ENCODE measurements around the gene SV2B.

Gene SV2B

DNA sequence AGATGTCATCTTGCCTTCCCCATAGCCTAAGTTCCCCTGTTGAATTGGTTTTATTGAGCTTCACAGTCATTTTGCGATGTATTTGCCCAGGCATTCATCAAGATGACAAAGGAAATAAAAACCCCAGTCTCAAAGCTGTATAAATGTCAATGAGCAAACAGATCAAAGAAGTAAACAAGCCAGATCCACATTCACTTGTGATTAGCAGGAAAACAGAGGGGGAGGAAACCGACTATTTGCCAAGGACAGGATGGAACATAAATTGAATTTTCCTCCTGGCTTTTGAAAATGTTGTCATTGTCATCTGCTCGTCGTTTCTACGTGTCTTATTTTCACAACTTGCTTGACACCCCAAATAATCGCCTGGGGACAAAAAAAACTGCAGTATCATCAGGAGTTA, 83.5 kb downstream of the SV2B start:
- TF ChIP-seq, protein P1, sequence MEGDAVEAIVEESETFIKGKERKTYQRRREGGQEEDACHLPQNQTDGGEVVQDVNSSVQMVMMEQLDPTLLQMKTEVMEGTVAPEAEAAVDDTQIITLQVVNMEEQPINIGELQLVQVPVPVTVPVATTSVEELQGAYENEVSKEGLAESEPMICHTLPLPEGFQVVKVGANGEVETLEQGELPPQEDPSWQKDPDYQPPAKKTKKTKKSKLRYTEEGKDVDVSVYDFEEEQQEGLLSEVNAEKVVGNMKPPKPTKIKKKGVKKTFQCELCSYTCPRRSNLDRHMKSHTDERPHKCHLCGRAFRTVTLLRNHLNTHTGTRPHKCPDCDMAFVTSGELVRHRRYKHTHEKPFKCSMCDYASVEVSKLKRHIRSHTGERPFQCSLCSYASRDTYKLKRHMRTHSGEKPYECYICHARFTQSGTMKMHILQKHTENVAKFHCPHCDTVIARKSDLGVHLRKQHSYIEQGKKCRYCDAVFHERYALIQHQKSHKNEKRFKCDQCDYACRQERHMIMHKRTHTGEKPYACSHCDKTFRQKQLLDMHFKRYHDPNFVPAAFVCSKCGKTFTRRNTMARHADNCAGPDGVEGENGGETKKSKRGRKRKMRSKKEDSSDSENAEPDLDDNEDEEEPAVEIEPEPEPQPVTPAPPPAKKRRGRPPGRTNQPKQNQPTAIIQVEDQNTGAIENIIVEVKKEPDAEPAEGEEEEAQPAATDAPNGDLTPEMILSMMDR (IDR thresholded peaks at IDR 0.05): no peak

DNA sequence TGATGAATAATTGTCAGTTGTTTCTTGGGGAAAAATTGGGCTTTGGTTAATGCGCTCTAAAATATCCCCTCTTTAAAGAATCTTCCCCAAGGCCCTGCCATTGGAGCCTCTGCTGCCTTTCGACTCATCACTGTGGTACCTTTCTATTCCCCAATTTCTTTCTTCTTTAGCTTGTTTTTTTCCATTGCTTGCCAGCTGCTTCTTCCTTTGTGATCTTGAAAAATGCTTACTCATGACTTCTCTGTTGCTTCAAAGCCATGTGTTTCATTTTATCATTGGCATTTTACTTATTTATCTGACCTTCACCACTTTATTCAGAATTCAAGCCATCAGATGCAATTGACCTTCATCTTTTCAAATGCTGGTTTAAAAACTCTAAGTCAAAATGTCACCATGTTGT, 84.4 kb downstream of the SV2B start:
- TF ChIP-seq, protein P1 (IDR thresholded peaks at IDR 0.05): no peak

DNA sequence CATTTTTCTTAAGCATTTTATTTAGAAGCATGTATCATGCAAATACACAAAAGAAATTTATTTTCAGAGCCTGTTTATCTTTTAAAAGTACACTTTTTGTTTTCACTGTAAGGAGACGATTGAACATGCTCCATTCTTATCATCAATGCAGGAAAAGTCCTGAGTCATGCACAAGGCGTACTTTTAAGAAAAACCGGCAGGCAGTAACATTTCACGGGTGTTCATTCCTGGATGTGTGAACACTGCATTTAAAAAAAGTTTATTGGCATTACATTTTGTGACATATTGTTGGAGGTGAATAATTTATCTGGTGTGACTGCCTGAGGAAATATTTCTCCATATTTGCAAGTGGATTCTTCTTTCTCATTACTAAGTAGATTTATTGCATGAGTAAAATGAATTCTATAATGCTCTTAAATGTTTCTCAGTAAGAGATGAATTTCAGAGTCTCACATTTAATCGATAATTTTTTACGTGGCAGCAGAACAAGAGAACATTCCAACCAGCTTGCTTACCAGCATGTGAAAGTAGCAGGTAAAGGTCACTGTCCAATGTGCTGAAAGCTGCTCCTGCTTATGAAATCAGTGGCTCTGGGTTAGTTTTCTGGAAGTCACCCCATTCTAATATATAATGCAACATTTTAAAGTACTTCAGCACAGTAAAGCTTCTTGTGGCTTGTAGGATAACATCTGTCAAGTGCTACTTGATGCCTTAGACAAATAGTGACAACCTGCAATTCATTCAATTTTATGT, 87.0 kb downstream of the SV2B start:
- TF ChIP-seq, protein P1 (IDR thresholded peaks at IDR 0.05): no peak

DNA sequence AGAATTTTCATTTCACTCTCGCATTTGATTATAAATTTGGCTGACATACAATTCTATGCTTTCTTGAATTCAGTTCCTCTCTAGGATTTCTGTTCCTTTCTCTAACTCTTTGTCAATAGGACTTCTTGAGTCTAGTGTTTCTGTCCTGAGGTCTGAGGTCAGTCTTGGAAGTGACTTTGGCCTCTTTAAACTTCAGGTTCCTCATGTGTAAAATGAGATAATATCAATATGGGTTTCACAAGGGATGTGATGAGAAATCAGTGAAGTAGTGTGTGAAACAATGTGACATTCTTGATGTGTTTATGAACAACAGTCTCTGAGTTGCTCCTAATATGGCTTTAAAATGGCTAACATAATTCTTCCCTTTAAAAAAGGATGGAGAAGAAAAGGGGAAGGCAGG, 92.2 kb downstream of the SV2B start:
- TF ChIP-seq, protein P1 (IDR thresholded peaks at IDR 0.05): no peak

- TF ChIP-seq, protein P1 (IDR thresholded peaks at IDR 0.05): no peak
These were observed 92.8 kb downstream of the SV2B start for GRCh38 chr15:91192690-91193377.

DNA sequence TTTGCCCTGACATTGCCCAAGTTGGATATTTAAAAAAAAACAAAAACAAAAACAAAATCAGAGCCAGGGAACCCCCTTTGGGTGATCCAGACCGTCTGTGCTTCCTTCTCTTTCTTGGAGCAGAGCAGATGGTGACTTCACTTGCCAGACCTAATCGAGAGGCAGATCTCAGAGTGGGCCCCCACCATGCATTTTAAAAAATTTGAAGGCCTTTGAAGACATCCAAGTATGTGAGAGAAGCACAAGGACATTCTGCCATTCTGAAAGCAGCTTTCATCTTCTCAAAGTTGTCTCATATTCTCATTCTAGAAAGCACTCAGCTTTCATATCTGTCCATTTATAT, 93.3 kb downstream of the SV2B start:
- TF ChIP-seq, protein P1 (IDR thresholded peaks at IDR 0.05): no peak

GRCh38 chr15:91196127-91196526, 96.1 kb downstream of the SV2B start:
- TF ChIP-seq, protein P1 (IDR thresholded peaks at IDR 0.05): no peak

Measured in LNCAP (cell line).